A549 (cell line): Measurements from ENCODE around the gene HARBI1.

ENCODE experiments used
- POLR2A ChIP-seq: IDR thresholded peaks from 2 replicates; pipeline ENCODE4 v1.6.1; 2012; ENCODE audit warnings: mild to moderate bottlenecking, low read length
- SMC3 ChIP-seq: fragments of >200 bp; sonication (Bioruptor Twin); formaldehyde crosslinking; IDR thresholded peaks from 3 replicates; pipeline ENCODE4 v1.6.1; 2018; ENCODE audit warnings: inconsistent platforms
- TF ChIP-seq, protein P1 (sequence below): fragments of >200 bp; sonication (Bioruptor Twin); formaldehyde crosslinking; IDR thresholded peaks from 3 replicates; pipeline ENCODE4 v1.5.1; 2016

DNA sequence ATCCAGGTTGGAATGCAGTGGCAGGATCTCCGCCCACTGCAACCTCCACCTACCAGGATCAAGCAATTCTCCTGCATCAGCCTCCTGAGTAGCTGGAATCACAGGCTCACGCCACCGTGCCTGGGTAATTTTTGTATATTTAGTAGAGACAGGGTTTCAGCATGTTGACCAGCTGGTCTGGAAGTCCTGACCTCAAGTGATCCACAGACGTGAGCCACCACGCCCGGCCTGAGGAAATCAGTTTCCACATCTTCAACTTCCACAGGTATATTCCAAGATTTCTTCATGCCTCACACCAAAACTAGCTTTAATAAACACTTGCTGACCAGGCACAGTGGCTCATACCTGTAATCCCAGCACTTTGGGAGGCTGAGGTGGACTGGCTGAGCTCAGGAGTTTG, 7.6 kb downstream of the HARBI1 start:
- TF ChIP-seq SMC3 (no peak), POLR2A (no peak)
- TF ChIP-seq, protein P1, sequence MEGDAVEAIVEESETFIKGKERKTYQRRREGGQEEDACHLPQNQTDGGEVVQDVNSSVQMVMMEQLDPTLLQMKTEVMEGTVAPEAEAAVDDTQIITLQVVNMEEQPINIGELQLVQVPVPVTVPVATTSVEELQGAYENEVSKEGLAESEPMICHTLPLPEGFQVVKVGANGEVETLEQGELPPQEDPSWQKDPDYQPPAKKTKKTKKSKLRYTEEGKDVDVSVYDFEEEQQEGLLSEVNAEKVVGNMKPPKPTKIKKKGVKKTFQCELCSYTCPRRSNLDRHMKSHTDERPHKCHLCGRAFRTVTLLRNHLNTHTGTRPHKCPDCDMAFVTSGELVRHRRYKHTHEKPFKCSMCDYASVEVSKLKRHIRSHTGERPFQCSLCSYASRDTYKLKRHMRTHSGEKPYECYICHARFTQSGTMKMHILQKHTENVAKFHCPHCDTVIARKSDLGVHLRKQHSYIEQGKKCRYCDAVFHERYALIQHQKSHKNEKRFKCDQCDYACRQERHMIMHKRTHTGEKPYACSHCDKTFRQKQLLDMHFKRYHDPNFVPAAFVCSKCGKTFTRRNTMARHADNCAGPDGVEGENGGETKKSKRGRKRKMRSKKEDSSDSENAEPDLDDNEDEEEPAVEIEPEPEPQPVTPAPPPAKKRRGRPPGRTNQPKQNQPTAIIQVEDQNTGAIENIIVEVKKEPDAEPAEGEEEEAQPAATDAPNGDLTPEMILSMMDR, result no peak
